ENCODE results near the gene KPNA3. TPM values are rescaled to one million over a fixed set of nuclear protein-coding genes. Genes with fewer than 3 reads are reported as not detected.

The KPNA3 gene
- total RNA-seq, 1 donor from 2014 or later, result 60.0 TPM

DNA sequence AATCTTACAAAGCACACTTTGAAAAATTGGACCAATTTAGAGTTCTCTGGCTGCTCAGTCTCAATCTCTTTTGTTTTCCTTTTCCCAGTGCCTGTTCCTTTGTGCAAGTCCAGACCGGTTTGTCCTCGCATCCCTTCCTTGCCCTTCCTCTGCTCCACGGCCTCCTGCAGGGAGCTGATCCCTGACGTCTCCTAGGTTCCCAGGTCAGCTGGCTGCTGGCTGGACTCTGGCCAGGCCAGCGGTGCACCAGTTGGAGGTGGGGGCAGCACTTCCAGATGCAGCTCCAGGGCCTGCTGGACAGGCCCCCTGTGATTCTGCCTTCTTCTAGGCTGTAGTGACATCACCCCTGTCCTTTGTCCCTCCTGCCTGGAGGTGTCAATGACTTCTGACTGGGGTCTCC, 44.0 kb upstream of the KPNA3 start:
- H3K4me1 ChIP-seq, result no peaks in the 10 kb centered on the region
- no peaks in the 10 kb centered on the region for H3K9me3 ChIP-seq (replicated peaks)
- intact Hi-C loops (cut with micrococcal nuclease), result no loop called here
- H3K27me3 ChIP-seq (ENCODE audit: low read depth), result no peaks in the 10 kb centered on the region
- H3K36me3 ChIP-seq, result no peaks in the 10 kb centered on the region
- TF ChIP-seq, protein P1, sequence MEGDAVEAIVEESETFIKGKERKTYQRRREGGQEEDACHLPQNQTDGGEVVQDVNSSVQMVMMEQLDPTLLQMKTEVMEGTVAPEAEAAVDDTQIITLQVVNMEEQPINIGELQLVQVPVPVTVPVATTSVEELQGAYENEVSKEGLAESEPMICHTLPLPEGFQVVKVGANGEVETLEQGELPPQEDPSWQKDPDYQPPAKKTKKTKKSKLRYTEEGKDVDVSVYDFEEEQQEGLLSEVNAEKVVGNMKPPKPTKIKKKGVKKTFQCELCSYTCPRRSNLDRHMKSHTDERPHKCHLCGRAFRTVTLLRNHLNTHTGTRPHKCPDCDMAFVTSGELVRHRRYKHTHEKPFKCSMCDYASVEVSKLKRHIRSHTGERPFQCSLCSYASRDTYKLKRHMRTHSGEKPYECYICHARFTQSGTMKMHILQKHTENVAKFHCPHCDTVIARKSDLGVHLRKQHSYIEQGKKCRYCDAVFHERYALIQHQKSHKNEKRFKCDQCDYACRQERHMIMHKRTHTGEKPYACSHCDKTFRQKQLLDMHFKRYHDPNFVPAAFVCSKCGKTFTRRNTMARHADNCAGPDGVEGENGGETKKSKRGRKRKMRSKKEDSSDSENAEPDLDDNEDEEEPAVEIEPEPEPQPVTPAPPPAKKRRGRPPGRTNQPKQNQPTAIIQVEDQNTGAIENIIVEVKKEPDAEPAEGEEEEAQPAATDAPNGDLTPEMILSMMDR (IDR thresholded peaks at IDR 0.05; ENCODE audit: borderline replicate concordance), result no peak
- no peak overlapping the region for H3K4me3 ChIP-seq
- no peak for DNase-seq
- no peak overlapping the region for H3K27ac ChIP-seq (replicated peaks)

DNA sequence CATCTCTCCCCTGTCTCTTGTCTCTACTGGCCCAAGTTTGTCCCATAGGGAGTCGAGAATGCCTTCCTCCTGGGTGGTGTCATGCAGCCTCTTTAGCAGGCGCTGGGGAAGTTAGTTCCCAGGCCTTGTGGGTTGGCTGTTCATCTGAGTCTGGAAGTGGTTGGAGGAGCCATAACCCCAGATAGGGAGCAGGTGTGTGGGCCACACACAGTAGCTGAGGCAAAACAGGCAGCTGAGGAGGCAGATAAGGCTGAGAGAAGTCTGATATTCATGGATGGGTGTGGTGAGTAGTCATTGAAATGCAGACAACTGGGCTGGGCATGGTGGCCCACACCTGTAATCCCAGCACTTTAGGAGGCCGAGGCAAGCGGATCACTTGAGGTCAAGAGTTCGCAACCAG, 40.9 kb upstream of the KPNA3 start:
- H3K27ac ChIP-seq (replicated peaks), result no peak overlapping the region
- no peak overlapping the region for H3K4me3 ChIP-seq
- no peak for DNase-seq
- no peaks in the 10 kb centered on the region for H3K36me3 ChIP-seq
- no peaks in the 10 kb centered on the region for H3K27me3 ChIP-seq (ENCODE audit: low read depth)
- intact Hi-C loops (cut with micrococcal nuclease), result no loop called here
- H3K4me1 ChIP-seq, result no peaks in the 10 kb centered on the region
- TF ChIP-seq, protein P1 (IDR thresholded peaks at IDR 0.05; ENCODE audit: borderline replicate concordance), result no peak
- H3K9me3 ChIP-seq (replicated peaks), result peaks cover 12% of the 10 kb centered on the region

DNA sequence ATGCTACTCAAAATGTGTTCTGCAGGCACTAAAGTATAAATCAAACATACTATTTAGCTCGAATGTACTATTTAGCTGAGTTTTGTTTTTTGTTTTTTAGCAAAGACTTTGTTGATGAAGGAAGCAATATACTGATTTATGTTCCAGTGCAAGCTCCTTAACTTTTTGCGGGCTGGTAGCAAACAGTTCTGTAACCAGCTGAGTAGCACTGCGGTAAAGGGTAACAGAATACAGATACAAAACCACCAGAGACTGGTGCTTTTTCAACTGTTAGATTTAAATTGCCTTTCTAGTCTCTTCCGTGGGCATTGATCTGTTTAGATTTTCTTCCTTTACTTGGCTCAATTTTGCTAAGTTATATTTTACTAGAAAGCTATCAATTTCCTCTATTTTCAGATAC, 39.0 kb upstream of the KPNA3 start:
- Histone ChIP-seq H3K27me3 (ENCODE audit: low read depth) (no peaks in the 10 kb centered on the region), H3K27ac (replicated peaks) (no peak overlapping the region), H3K9me3 (replicated peaks) (peaks cover 12% of the 10 kb centered on the region), H3K4me3 (no peak overlapping the region), H3K36me3 (no peaks in the 10 kb centered on the region), H3K4me1 (no peaks in the 10 kb centered on the region)
- TF ChIP-seq, protein P1 (IDR thresholded peaks at IDR 0.05; ENCODE audit: borderline replicate concordance), result no peak
- intact Hi-C loops (cut with micrococcal nuclease), result no loop called here
- DNase-seq, result no peak

DNA sequence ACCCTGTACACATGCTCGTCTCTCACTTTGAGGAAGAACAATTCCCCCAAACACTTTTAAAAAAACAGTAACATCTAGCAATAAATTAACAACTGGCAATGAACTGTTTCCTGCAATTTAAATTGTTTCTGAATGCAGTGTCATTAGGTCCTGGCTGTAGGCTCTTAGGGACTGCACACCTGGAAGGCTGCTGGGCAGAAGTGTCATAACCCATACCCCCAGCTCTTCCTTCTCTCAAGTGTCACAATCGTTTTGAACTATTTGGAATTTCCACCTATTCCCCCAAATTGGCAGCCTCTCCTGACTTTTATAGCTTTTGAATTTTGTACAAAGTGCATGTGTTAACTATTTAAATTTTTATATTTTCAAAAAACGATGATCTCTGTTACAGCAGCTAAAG, 38.2 kb upstream of the KPNA3 start:
- TF ChIP-seq, protein P1 (IDR thresholded peaks at IDR 0.05; ENCODE audit: borderline replicate concordance), result no peak
- intact Hi-C loops (cut with micrococcal nuclease), result no loop called here

DNA sequence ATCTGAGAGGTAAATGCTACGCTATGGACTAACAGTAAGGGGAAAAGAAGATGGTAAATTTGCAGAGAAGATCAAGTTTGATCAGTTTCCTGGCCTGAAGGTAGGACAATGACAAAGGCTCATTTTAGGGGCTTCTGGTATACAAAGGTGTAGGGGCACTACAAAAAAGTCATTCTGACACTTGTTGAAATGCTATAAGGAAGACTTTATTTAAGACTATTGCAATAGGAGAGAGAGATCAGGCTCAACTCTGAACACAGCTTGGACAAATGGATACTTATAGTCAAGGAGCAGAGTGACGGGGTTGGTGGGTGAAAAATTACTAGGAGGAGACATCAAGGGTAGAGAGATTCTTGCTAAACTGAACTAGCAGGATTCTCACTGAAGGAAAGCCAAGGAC, 37.2 kb upstream of the KPNA3 start:
- intact Hi-C loops (cut with micrococcal nuclease), result no loop called here

More for the DNA sequence above, 38.2 kb upstream of the KPNA3 start:
- Histone ChIP-seq H3K27me3 (ENCODE audit: low read depth) (no peaks in the 10 kb centered on the region), H3K9me3 (replicated peaks) (peaks cover 12% of the 10 kb centered on the region), H3K27ac (replicated peaks) (no peak overlapping the region), H3K4me3 (no peak overlapping the region), H3K36me3 (no peaks in the 10 kb centered on the region), H3K4me1 (no peaks in the 10 kb centered on the region)
- no peak for DNase-seq

More for the DNA sequence above, 37.2 kb upstream of the KPNA3 start:
- no peaks in the 10 kb centered on the region for H3K36me3 ChIP-seq
- no peaks in the 10 kb centered on the region for H3K4me1 ChIP-seq
- no peaks in the 10 kb centered on the region for H3K27me3 ChIP-seq (ENCODE audit: low read depth)
- H3K4me3 ChIP-seq, result no peak overlapping the region
- H3K9me3 ChIP-seq (replicated peaks), result peaks cover 12% of the 10 kb centered on the region
- no peak for DNase-seq
- TF ChIP-seq, protein P1 (IDR thresholded peaks at IDR 0.05; ENCODE audit: borderline replicate concordance), result no peak
- no peak overlapping the region for H3K27ac ChIP-seq (replicated peaks)

Data from left ventricle myocardium inferior (tissue), 1 donor.